ENCODE data around the gene NUDT9. TPM values are rescaled to one million over a fixed set of nuclear protein-coding genes. Genes with fewer than 3 reads are reported as not detected.
"Not testable (repeated sequence)": the region's sequence is repeated elsewhere in the genome, so short reads cannot be mapped to it uniquely, and the experiment has no call there.

Gene NUDT9
- total RNA-seq, 1 donor from 2014 or later = 29.4 TPM

DNA sequence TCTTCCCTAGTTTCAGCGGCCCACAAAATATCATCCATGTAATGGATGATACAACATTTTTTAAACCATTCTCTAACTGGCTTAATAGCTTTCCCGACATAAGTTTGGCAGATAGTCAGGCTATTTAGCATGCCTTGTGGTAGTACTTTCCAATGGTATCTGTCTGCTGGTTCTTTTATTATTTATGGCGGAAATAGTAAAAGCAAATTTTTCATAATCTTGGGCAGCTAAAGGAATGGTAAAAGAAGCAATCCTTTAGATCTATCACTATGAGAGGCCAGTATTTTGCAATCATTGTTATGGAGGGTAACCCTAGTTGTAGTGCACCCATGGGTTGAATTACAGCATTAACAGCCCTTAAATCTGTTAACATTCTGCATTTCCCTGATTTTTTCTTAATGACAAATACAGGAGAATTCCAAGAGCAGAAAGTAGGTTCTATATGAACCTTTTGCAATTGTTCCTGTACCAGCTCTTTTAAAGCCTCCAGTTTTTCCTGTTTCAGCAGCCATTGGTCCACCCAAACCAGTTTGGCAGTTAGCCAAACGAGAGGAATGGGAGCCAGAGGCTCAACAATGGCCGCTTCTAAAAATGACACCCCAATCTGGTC is 17.1 kb upstream of the NUDT9 start:
- ATAC-seq = no peak
- DNase-seq (ENCODE audit: low spot score) = no peak
- intact Hi-C loops (cut with DNase I) = no loop called here

DNA sequence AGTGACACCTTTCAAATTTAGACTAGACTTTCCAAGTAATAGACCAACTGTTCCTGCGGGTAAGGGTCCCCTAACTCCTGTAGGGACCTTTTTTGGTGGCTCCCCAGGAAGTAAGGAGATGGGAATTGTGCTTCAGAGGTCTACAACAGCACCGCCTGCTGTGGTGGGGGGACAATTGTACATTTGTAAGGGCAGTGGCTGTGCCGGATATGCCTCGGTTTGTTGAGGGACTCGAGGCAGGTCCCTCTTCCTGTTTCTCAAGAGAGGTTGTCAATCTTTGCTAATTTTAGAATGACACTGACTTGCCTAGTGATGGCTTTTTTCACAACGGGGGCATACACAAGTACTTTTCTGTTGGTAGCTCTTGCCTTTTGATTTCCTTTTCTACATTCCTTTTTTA is 15.9 kb upstream of the NUDT9 start:
- no peak for ATAC-seq
- DNase-seq (ENCODE audit: low spot score) = no peak
- intact Hi-C loops (cut with DNase I) = no loop called here

DNA sequence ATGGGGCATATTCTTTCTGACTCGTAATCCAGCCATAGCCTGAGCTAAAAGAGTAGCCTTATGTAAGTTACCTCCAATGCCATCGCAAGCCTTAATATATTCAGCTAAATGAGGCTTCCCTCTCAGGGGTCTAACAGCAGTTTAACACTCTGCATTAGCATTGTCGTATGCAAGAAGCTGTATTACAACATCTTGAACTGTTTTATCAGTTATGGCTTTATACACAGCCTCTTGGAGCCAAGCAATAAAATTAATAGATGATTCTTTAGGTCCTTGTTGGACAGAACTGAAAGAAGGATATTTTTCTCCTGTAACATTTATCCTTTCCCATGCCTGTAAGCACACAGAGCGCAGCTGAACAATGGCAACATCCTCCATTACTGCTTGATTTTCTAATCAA is 15.5 kb upstream of the NUDT9 start:
- ATAC-seq; intact Hi-C loops (cut with DNase I); DNase-seq (ENCODE audit: low spot score): not testable (repeated sequence)

DNA sequence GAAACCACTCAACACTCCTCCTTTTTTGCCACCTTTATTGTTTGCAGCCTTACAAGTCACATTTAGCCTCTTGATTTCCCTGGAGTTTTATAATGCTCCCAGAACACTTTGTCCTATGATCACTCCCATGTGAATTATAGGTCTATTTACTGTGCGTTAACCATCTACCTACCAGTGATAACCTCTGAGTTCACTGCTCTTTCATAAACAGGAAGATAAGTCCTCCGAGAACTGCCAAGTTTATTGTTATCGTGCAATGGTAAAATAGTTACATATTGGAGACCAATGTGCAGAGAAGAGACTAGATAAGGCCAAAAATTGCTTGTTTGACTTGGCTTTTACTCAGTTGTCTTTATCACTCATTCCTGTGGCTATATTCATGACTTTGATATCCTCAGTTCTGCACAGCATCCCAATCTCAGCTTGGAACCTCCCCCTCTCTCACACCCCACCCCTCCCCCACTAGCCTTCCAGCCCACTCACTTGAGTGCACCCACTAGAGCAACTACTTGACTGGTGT is 12.9 kb upstream of the NUDT9 start:
- no peak for ATAC-seq
- intact Hi-C loops (cut with DNase I) = no loop called here
- no peak for DNase-seq (ENCODE audit: low spot score)

- DNase-seq (ENCODE audit: low spot score) = no peak
- intact Hi-C loops (cut with DNase I) = no loop called here
- ATAC-seq = no peak
These were observed 12.2 kb upstream of the NUDT9 start for GRCh38 chr4:87410157-87410556.

- intact Hi-C loops (cut with DNase I) = no loop called here
- ATAC-seq (no peak), DNase-seq (ENCODE audit: low spot score) (no peak)
These were observed 11.7 kb upstream of the NUDT9 start for GRCh38 chr4:87410679-87411078.

DNA sequence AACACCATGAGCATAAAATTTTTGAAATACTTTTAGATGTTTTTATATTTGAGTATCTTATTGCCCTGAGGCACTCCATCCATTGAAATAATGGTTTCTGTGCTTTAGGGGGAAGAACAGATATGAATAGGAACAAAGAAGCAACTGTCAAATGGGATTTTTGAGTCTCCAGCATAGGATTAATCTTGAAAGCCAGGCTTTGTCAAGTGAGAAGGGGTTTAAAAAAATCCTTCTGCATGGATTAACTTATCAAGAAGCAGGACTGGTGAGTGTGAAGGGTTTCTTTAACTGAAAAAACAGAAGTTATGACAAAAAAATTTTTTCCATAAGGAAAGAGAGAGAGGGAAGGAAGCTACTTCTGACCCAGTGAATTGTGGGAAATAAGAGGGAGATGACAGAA is 7.6 kb upstream of the NUDT9 start:
- ATAC-seq (no peak), DNase-seq (ENCODE audit: low spot score) (no peak)
- intact Hi-C loops (cut with DNase I) = no loop called here

DNA sequence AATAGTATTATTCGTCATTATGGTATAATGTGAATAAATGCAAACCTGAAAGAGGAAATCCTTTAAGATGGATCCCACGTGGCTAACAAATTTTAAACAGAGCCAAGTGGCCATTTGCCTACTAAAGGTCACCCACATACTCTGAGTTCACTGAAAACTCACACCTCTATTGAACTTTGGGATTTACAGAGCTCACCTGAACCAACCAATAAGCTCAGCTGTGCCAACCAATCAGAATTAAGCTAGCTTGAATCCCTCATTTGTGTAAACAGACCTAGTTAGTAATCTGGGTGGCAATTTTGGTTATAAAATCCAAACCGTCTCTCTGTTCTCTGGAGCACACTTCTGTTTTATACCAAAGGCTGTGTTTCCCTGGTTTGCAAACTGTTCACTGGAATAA is 5.4 kb upstream of the NUDT9 start:
- intact Hi-C loops (cut with DNase I) = no loop called here
- no peak for DNase-seq (ENCODE audit: low spot score)
- no peak for ATAC-seq

DNA sequence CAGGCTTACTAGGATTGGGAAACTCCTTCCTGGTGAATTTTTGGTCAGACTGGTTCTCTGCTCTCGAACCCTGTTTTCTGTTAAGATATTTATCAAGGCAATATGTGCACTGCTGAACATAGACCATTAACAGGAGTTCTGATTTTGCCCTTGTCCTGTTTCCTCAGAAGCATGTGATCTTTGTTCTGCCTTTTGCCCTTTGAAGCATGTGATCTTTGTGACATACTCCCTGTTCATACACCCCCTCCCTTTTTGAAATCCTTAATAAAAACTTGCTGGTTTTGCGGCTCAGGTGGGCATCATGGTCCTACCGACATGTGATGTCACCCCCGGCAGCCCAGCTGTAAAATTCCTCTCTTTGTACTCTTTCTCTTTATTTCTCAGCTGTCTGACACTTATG is 4.0 kb upstream of the NUDT9 start:
- ATAC-seq; intact Hi-C loops (cut with DNase I); DNase-seq (ENCODE audit: low spot score): not testable (repeated sequence)

- intact Hi-C loops (cut with DNase I) = no loop called here
- DNase-seq (ENCODE audit: low spot score) = no peak
These were observed 2.7 kb upstream of the NUDT9 start for GRCh38 chr4:87419578-87420249.

GRCh38 chr4:87420276-87420830 is 2.0 kb upstream of the NUDT9 start:
- intact Hi-C loops (cut with DNase I) = no loop called here
- DNase-seq (ENCODE audit: low spot score) = no peak
- ATAC-seq = no peak

More at GRCh38 chr4:87419578-87420249, 2.7 kb upstream of the NUDT9 start:
- no peak for ATAC-seq

GRCh38 chr4:87423317-87424098 is 1.1 kb downstream of the NUDT9 start:
- DNase-seq (ENCODE audit: low spot score) = no peak
- ATAC-seq = no peak
- intact Hi-C loops (cut with DNase I) = no loop called here

DNA sequence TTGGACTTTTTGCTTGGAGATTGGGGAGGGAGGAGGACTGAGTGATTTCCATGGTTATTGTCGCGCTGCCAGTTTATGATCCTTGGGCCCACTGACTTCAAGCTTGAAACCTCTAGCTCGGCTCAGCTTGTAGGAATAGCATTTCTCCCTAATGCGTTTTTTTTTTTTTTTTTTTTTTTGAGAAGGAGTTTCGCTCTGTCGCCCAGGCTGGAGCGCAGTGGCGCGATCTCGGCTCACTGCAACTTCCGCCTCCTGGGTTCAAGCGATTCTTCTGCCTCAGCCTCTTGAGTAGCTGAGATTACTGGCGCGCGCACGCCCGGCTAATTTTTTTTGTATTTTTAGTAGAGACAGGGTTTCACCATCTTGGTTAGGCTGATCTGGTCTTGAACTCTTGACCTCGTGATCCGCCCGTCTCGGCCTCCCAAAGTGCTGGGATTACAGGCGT is 1.7 kb downstream of the NUDT9 start:
- intact Hi-C loops (cut with DNase I); DNase-seq (ENCODE audit: low spot score); ATAC-seq: not testable (repeated sequence)

DNA sequence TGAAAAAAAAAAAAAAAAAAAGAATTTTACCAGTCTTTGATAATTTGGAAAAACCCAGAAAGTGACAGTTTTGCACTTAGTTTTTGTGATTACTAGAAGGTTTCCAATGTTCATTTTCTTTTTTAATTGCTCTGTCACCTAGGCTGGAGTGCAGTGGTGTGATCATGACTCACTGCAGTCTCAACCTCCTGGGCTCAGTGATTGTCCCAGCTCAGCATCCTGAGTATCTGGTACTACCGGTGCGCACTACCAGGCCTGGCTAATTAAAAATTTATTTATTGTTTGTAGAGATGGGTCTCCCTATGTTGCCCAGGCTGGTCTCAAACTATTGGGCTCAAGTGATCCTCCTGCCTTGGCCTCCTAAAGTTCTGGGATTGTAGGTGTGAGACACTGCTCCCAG is 3.3 kb downstream of the NUDT9 start:
- intact Hi-C loops (cut with DNase I) = no loop called here
- no peak for ATAC-seq
- no peak for DNase-seq (ENCODE audit: low spot score)

- ATAC-seq (no peak), DNase-seq (ENCODE audit: low spot score) (no peak)
- intact Hi-C loops (cut with DNase I) = no loop called here
These were observed 4.6 kb downstream of the NUDT9 start for GRCh38 chr4:87426865-87427517.

- ATAC-seq = no peak
- intact Hi-C loops (cut with DNase I) = no loop called here
- no peak for DNase-seq (ENCODE audit: low spot score)
These were observed 5.1 kb downstream of the NUDT9 start for GRCh38 chr4:87427518-87427868.

- DNase-seq (ENCODE audit: low spot score) = no peak
- ATAC-seq = no peak
- intact Hi-C loops (cut with DNase I) = no loop called here
These were observed 6.6 kb downstream of the NUDT9 start for GRCh38 chr4:87428979-87429378.

DNA sequence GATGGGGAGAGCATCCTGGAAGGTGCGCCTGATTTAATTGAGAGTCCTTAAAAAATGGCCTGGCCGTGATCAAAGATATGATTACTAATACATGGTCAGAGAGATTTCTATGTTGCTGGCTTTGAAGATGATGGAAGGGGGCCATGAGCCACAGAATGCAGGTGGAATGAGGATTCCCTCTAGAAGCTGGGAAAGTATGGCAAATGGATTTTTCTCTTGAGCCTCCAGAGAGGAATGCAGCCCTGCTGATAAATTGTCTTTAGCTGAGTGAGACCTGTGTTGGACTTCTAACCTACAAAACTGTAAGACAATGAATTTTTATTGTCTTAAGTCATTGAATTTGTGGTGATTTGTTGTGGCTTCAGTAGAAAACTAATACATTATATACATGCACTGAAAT is 7.7 kb downstream of the NUDT9 start:
- intact Hi-C loops (cut with DNase I) = no loop called here
- DNase-seq (ENCODE audit: low spot score) (no peak), ATAC-seq (no peak)

DNA sequence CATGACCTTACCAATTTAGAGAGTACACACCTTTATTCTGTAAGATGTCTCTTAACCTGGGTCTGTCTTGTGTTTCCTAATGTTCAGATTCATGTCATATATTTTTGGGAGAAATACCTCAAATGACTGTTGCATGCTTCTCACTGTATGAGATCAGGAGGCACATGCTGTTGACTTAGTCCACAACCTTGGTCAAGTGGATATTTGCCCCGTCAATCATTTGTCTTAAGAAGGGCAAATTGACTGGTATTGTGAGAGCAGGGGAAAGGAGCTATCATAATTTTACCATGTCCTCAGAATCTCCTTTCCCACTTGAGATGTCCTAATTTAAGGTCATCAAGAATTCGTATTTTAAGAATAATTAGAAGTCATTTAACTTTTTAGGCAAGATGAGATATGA is 11.0 kb downstream of the NUDT9 start:
- intact Hi-C loops (cut with DNase I) = no loop called here
- ATAC-seq (no peak), DNase-seq (ENCODE audit: low spot score) (no peak)
